ENCODE measurements around the gene MYH13. TPM values are rescaled to one million over a fixed set of nuclear protein-coding genes. Genes with fewer than 3 reads are reported as not detected.

The MYH13 gene
- total and polyA plus RNA-seq, 7 donors = 0.01 to 0.11 (median 0.07) TPM

GRCh38 chr17:10360578-10360977 lies 12.2 kb downstream of the MYH13 start:
- no peak for ATAC-seq

GRCh38 chr17:10357768-10358167 lies 15.0 kb downstream of the MYH13 start:
- 33 to 48% (median 38%) methylated on average over 4 of the region's 4 CpGs for WGBS, 3 donors
- ATAC-seq (no peak), DNase-seq (no peak)
- intact Hi-C loops (cut with DNase I) = no loop called here
- H3K4me3 ChIP-seq = no peak overlapping the region
- TF ChIP-seq CTCF (IDR thresholded peaks at IDR 0.05) = peak; percentile 36
- H3K9me3 ChIP-seq = no peaks in the 10 kb centered on the region
- no peaks in the 10 kb centered on the region for H3K4me1 ChIP-seq
- no peaks in the 10 kb centered on the region for H3K27me3 ChIP-seq (ENCODE audit: insufficient read depth in 3 of 3, low read length in 2 of 3)
- H3K27ac ChIP-seq = no peak overlapping the region
- H3K36me3 ChIP-seq (ENCODE audit: insufficient read depth in 1 of 2, low read depth in 1 of 2) = no peaks in the 10 kb centered on the region

More at GRCh38 chr17:10360578-10360977, 12.2 kb downstream of the MYH13 start:
- Histone ChIP-seq H3K27me3 (ENCODE audit: insufficient read depth in 3 of 3, low read length in 2 of 3) (no peaks in the 10 kb centered on the region), H3K27ac (no peak overlapping the region), H3K36me3 (ENCODE audit: insufficient read depth in 1 of 2, low read depth in 1 of 2) (no peaks in the 10 kb centered on the region), H3K4me3 (no peak overlapping the region), H3K9me3 (no peaks in the 10 kb centered on the region), H3K4me1 (no peaks in the 10 kb centered on the region)
- no peak for DNase-seq
- intact Hi-C loops (cut with DNase I) = no loop called here
- TF ChIP-seq CTCF (IDR thresholded peaks at IDR 0.05) = no peak

- no peak overlapping the region for H3K4me3 ChIP-seq
- no peak for DNase-seq
- ATAC-seq = no peak
- intact Hi-C loops (cut with DNase I) = no loop called here
- H3K36me3 ChIP-seq (ENCODE audit: insufficient read depth in 1 of 2, low read depth in 1 of 2) = no peaks in the 10 kb centered on the region
- TF ChIP-seq CTCF (IDR thresholded peaks at IDR 0.05) = no peak
- H3K27ac ChIP-seq = no peak overlapping the region
- H3K9me3 ChIP-seq = no peaks in the 10 kb centered on the region
- 27 to 46% (median 28%) methylated on average over 9 of the region's 9 CpGs for WGBS, 3 donors
- no peaks in the 10 kb centered on the region for H3K4me1 ChIP-seq
- H3K27me3 ChIP-seq (ENCODE audit: insufficient read depth in 3 of 3, low read length in 2 of 3) = no peaks in the 10 kb centered on the region
Observed at GRCh38 chr17:10354651-10355050, 18.2 kb downstream of the MYH13 start.

GRCh38 chr17:10352893-10353292 lies 19.9 kb downstream of the MYH13 start:
- no peak for ATAC-seq

More at GRCh38 chr17:10352893-10353292, 19.9 kb downstream of the MYH13 start:
- H3K4me3 ChIP-seq = no peak overlapping the region
- H3K36me3 ChIP-seq (ENCODE audit: insufficient read depth in 1 of 2, low read depth in 1 of 2) = no peaks in the 10 kb centered on the region
- no peaks in the 10 kb centered on the region for H3K27me3 ChIP-seq (ENCODE audit: insufficient read depth in 3 of 3, low read length in 2 of 3)
- DNase-seq = no peak
- intact Hi-C loops (cut with DNase I) = no loop called here
- TF ChIP-seq CTCF (IDR thresholded peaks at IDR 0.05) = no peak
- H3K27ac ChIP-seq = no peak overlapping the region
- no peaks in the 10 kb centered on the region for H3K4me1 ChIP-seq
- no peaks in the 10 kb centered on the region for H3K9me3 ChIP-seq

All from psoas muscle (tissue), 8 donors.